H9 (cell line): Measurements from ENCODE around the gene MAN1A1. TPM values are rescaled to one million over a fixed set of nuclear protein-coding genes. Genes with fewer than 3 reads are reported as not detected.

Experiments used
- DNase-seq: peaks from one replicate; pipeline ENCODE4 v3.0.0-alpha.2; 2017
- H2AFZ ChIP-seq: one replicate; pipeline ENCODE4 v1.6.1; 2013; ENCODE audit warnings: mild to moderate bottlenecking, low read length, control low read depth, moderate library complexity
- H2AK5ac ChIP-seq: 2 replicates; pipeline ENCODE4 v1.6.1; 2013; ENCODE audit warnings: low read length, control low read depth, mixed read lengths; ENCODE audit not compliant: insufficient read length
- H2BK120ac ChIP-seq: one replicate; pipeline ENCODE4 v1.6.1; 2013; ENCODE audit warnings: low read depth, mild to moderate bottlenecking, low read length, control low read depth, inconsistent platforms; ENCODE audit not compliant: poor library complexity, severe bottlenecking
- H2BK12ac ChIP-seq: 2 replicates; pipeline ENCODE4 v1.6.1; 2013; ENCODE audit warnings: low read length, control low read depth, mixed read lengths, low read depth; ENCODE audit not compliant: insufficient read length
- H2BK15ac ChIP-seq: 2 replicates; pipeline ENCODE4 v1.6.1; 2013; ENCODE audit warnings: low read depth, low read length, control low read depth
- H2BK20ac ChIP-seq: one replicate; pipeline ENCODE4 v1.6.1; 2013; ENCODE audit warnings: low read depth, mild to moderate bottlenecking, low read length, control low read depth, inconsistent platforms; ENCODE audit not compliant: poor library complexity, severe bottlenecking
- H2BK5ac ChIP-seq: 2 replicates; pipeline ENCODE4 v1.6.1; 2013; ENCODE audit warnings: low read length, control low read depth, mixed read lengths; ENCODE audit not compliant: insufficient read length
- H3K14ac ChIP-seq: 2 replicates; pipeline ENCODE4 v1.6.1; 2013; ENCODE audit warnings: low read length, control low read depth; ENCODE audit not compliant: insufficient read depth
- H3K18ac ChIP-seq: 2 replicates; pipeline ENCODE4 v1.6.1; 2013; ENCODE audit warnings: low read depth, mild to moderate bottlenecking, mixed read lengths, low read length, control low read depth; ENCODE audit not compliant: insufficient read length
- H3K23ac ChIP-seq: 2 replicates; pipeline ENCODE4 v1.6.1; 2013; ENCODE audit warnings: low read length, control low read depth, mixed read lengths, low read depth; ENCODE audit not compliant: insufficient read length
- H3K23me2 ChIP-seq: 2 replicates; pipeline ENCODE4 v1.6.1; 2013; ENCODE audit warnings: low read depth, mild to moderate bottlenecking, mixed read lengths, low read length, control low read depth; ENCODE audit not compliant: insufficient read length, poor library complexity, severe bottlenecking
- H3K27ac ChIP-seq: 2 replicates; pipeline ENCODE4 v1.5.1; 2013; ENCODE audit warnings: low read length, control low read depth, mixed read lengths, low read depth; ENCODE audit not compliant: insufficient read length
- H3K27me3 ChIP-seq: 2 replicates; pipeline ENCODE4 v1.6.1; 2013; ENCODE audit warnings: low read length, control low read depth, inconsistent platforms; ENCODE audit not compliant: insufficient read depth
- H3K4ac ChIP-seq: 2 replicates; pipeline ENCODE4 v1.6.1; 2013; ENCODE audit warnings: low read depth, mild to moderate bottlenecking, control low read depth, inconsistent platforms, low read length, moderate library complexity
- H3K4me1 ChIP-seq: 2 replicates; pipeline ENCODE4 v1.6.1; 2013; ENCODE audit warnings: low read length, control low read depth, inconsistent platforms; ENCODE audit not compliant: insufficient read depth
- H3K4me2 ChIP-seq: 2 replicates; pipeline ENCODE4 v1.6.1; 2013; ENCODE audit warnings: low read length, control low read depth, mixed read lengths; ENCODE audit not compliant: insufficient read length, insufficient read depth
- H3K56ac ChIP-seq: 2 replicates; pipeline ENCODE4 v1.6.1; 2013; ENCODE audit warnings: low read depth, mild to moderate bottlenecking, mixed read lengths, low read length, control low read depth; ENCODE audit not compliant: insufficient read length
- H3K79me1 ChIP-seq: 2 replicates; pipeline ENCODE4 v1.6.1; 2013; ENCODE audit warnings: low read depth, mild to moderate bottlenecking, moderate library complexity, low read length, control low read depth, inconsistent platforms; ENCODE audit not compliant: insufficient read depth, poor library complexity, severe bottlenecking
- H3K79me2 ChIP-seq: 2 replicates; pipeline ENCODE4 v1.6.1; 2013; ENCODE audit warnings: low read length, control low read depth, inconsistent platforms; ENCODE audit not compliant: insufficient read depth
- H3K9ac ChIP-seq: 2 replicates; pipeline ENCODE4 v1.6.1; 2013; ENCODE audit warnings: low read length, control low read depth, mixed read lengths; ENCODE audit not compliant: insufficient read length; ENCODE audit errors: extremely low read depth
- H3K9me3 ChIP-seq: one replicate; pipeline ENCODE4 v1.6.1; 2013; ENCODE audit warnings: low read depth, low read length, inconsistent platforms; ENCODE audit not compliant: control insufficient read depth
- H3T11ph ChIP-seq: one replicate; pipeline ENCODE4 v1.6.1; 2013; ENCODE audit warnings: mild to moderate bottlenecking, low read length, control low read depth, inconsistent platforms
- H4K20me1 ChIP-seq: one replicate; pipeline ENCODE4 v1.6.1; 2013; ENCODE audit not compliant: control insufficient read depth, insufficient read length, insufficient read depth
- H4K5ac ChIP-seq: 2 replicates; pipeline ENCODE4 v1.6.1; 2013; ENCODE audit warnings: low read depth, mild to moderate bottlenecking, mixed read lengths, low read length, control low read depth; ENCODE audit not compliant: insufficient read length
- H4K8ac ChIP-seq: replicated peaks from 2 replicates; pipeline ENCODE4 v1.6.1; 2013; ENCODE audit warnings: low read length, control low read depth, mixed read lengths, low read depth; ENCODE audit not compliant: insufficient read length
- H4K91ac ChIP-seq: 2 replicates; pipeline ENCODE4 v1.6.1; 2013; ENCODE audit warnings: low read depth, mild to moderate bottlenecking, moderate library complexity, mixed read lengths, low read length, control low read depth; ENCODE audit not compliant: insufficient read length
- H3K27ac Mint-ChIP-seq, 3 experiments: 2 replicates in 2 of 3; 3 replicates in 1 of 3; pipeline ENCODE4 v1.8.0; 2020 to 2021; ENCODE audit warnings: mixed read lengths in 3 of 3, mild to moderate bottlenecking in 1 of 3, moderate library complexity in 1 of 3
- H3K27me3 Mint-ChIP-seq: 2 replicates; pipeline ENCODE4 v1.8.0; 2021; ENCODE audit warnings: low read depth, mild to moderate bottlenecking, moderate library complexity, mixed read lengths
- H3K36me3 Mint-ChIP-seq, 3 experiments: 2 replicates in 2 of 3; 3 replicates in 1 of 3; pipeline ENCODE4 v1.8.0; 2020 to 2021; ENCODE audit warnings: low read depth in 3 of 3, mixed read lengths in 3 of 3; ENCODE audit not compliant: insufficient read depth in 1 of 3
- H3K4me1 Mint-ChIP-seq, 2 experiments: 2 replicates each; pipeline ENCODE4 v1.8.0; 2020; ENCODE audit warnings: mixed read lengths in 2 of 2
- H3K4me3 Mint-ChIP-seq, 2 experiments: 2 replicates in 1 of 2; 3 replicates in 1 of 2; pipeline ENCODE4 v1.8.0; 2020 to 2021; ENCODE audit warnings: mild to moderate bottlenecking in 2 of 2, mixed read lengths in 2 of 2, moderate library complexity in 1 of 2
- H3K9me3 Mint-ChIP-seq, 2 experiments: 2 replicates in 1 of 2; 3 replicates in 1 of 2; pipeline ENCODE4 v1.8.0; 2020; ENCODE audit warnings: mild to moderate bottlenecking in 2 of 2, mixed read lengths in 2 of 2, moderate library complexity in 1 of 2
- CTCF ChIP-seq: fragments of 200-600 bp; sonication (generic); conservative IDR thresholded peaks from 3 replicates; pipeline ENCODE4 v1.8.0; 2021; ENCODE audit warnings: antibody characterized with exemption, mild to moderate bottlenecking
- WGBS: extraction: QIAGEN DNeasy Blood & Tissue Kit; methylation state at CpG from one replicate; pipeline ENCODE4 v1.1.7; 2013; ENCODE audit warnings: missing lambda C conversion rate, low lambda C conversion rate, mixed read lengths; ENCODE audit not compliant: insufficient read length; ENCODE audit errors: extremely low coverage; 5-methylcytosine and 5-hydroxymethylcytosine counted together
- total RNA-seq: library from RNA; stranded (reverse); gene quantifications from 2 replicates; pipeline ENCODE4 v1.2.1, GENCODE V29; 2021

Gene MAN1A1
- total RNA-seq, 1 experiment from 2014 or later, result 1.6 TPM

- Histone ChIP-seq H3K27me3 (no peaks in the 10 kb centered on the region), H3K4me2 (no peak overlapping the region), H4K8ac (no peak overlapping the region)
These were observed 24.8 kb downstream of the MAN1A1 start for GRCh38 chr6:119324718-119325117.

More at GRCh38 chr6:119324718-119325117, 24.8 kb downstream of the MAN1A1 start:
- Histone ChIP-seq H3K27ac (no peak overlapping the region), H3K56ac (no peak overlapping the region), H3K23ac (no peak overlapping the region), H2BK5ac (no peak overlapping the region), H2BK15ac (no peak overlapping the region), H3K4ac (no peak overlapping the region), H3K79me2 (no peaks in the 10 kb centered on the region), H2BK120ac (no peak overlapping the region), H2AK5ac (no peak overlapping the region), H4K5ac (no peak overlapping the region), H3K9ac (no peak overlapping the region), H3K23me2 (no peaks in the 10 kb centered on the region), H2AFZ (no peak overlapping the region), H2BK12ac (no peak overlapping the region), H3K14ac (no peak overlapping the region), H2BK20ac (no peak overlapping the region), H3K4me1 (no peaks in the 10 kb centered on the region), H4K91ac (no peak overlapping the region), H4K20me1 (no peaks in the 10 kb centered on the region), H3K79me1 (no peaks in the 10 kb centered on the region), H3K18ac (no peak overlapping the region), H3K9me3 (no peaks in the 10 kb centered on the region), H3T11ph (no peak overlapping the region)
- H3K36me3 Mint-ChIP-seq, result no peaks in the 10 kb centered on the region
- H3K4me3 Mint-ChIP-seq, result no peak overlapping the region
- DNase-seq, result no peak
- H3K27ac Mint-ChIP-seq, result no peak overlapping the region
- WGBS, result no CpG with 5 or more reads among the region's 2 CpGs
- no peaks in the 10 kb centered on the region for H3K9me3 Mint-ChIP-seq
- no peaks in the 10 kb centered on the region for H3K27me3 Mint-ChIP-seq
- H3K4me1 Mint-ChIP-seq, result peaks cover 2 to 7% of the 10 kb centered on the region in 2 experiments; a peak in 3 of 4 replicates
- no peak for TF ChIP-seq CTCF
